Retina (tissue), 1 donor: ENCODE measurements around the gene IL1RAPL2.

Experiments
- DNase-seq: peaks from one replicate; pipeline ENCODE4 v3.0.0-alpha.2; 2016

IL1RAPL2 gene

GRCh38 chrX:105277132-105277531, 711.1 kb downstream of the IL1RAPL2 start:
- no peak for DNase-seq

GRCh38 chrX:105282077-105282476, 716.1 kb downstream of the IL1RAPL2 start:
- DNase-seq = no peak

- DNase-seq = no peak
Observed at GRCh38 chrX:105297041-105297440, 731.0 kb downstream of the IL1RAPL2 start.

- DNase-seq = no peak
Observed at GRCh38 chrX:105299286-105299685, 733.3 kb downstream of the IL1RAPL2 start.

GRCh38 chrX:105302246-105302645, 736.2 kb downstream of the IL1RAPL2 start:
- DNase-seq = no peak

GRCh38 chrX:105307762-105308161, 741.8 kb downstream of the IL1RAPL2 start:
- DNase-seq = no peak

- no peak for DNase-seq
Observed at GRCh38 chrX:105313596-105313995, 747.6 kb downstream of the IL1RAPL2 start.

- DNase-seq = no peak
Observed at GRCh38 chrX:105314458-105314857, 748.5 kb downstream of the IL1RAPL2 start.

GRCh38 chrX:105315248-105315647, 749.2 kb downstream of the IL1RAPL2 start:
- DNase-seq = no peak

GRCh38 chrX:105317117-105317516, 751.1 kb downstream of the IL1RAPL2 start:
- no peak for DNase-seq

- DNase-seq = no peak
Observed at GRCh38 chrX:105323928-105324327, 757.9 kb downstream of the IL1RAPL2 start.

GRCh38 chrX:105328773-105329172, 762.8 kb downstream of the IL1RAPL2 start:
- no peak for DNase-seq

- no peak for DNase-seq
Observed at GRCh38 chrX:105331244-105331643, 765.2 kb downstream of the IL1RAPL2 start.

- DNase-seq = no peak
Observed at GRCh38 chrX:105347373-105347772, 781.4 kb downstream of the IL1RAPL2 start.

GRCh38 chrX:105349476-105349875, 783.5 kb downstream of the IL1RAPL2 start:
- no peak for DNase-seq

- DNase-seq = no peak
Observed at GRCh38 chrX:105375816-105376215, 809.8 kb downstream of the IL1RAPL2 start.

- no peak for DNase-seq
Observed at GRCh38 chrX:105424729-105425128, 858.7 kb downstream of the IL1RAPL2 start.

- DNase-seq = no peak
Observed at GRCh38 chrX:105451401-105451800, 885.4 kb downstream of the IL1RAPL2 start.

- DNase-seq = no peak
Observed at GRCh38 chrX:105458846-105459245, 892.8 kb downstream of the IL1RAPL2 start.

GRCh38 chrX:105460376-105460775, 894.4 kb downstream of the IL1RAPL2 start:
- no peak for DNase-seq

- DNase-seq = no peak
Observed at GRCh38 chrX:105461016-105461415, 895.0 kb downstream of the IL1RAPL2 start.

- no peak for DNase-seq
Observed at GRCh38 chrX:105462186-105462585, 896.2 kb downstream of the IL1RAPL2 start.

GRCh38 chrX:105463473-105463872, 897.5 kb downstream of the IL1RAPL2 start:
- DNase-seq = no peak

GRCh38 chrX:105464618-105465017, 898.6 kb downstream of the IL1RAPL2 start:
- DNase-seq = no peak

- DNase-seq = no peak
Observed at GRCh38 chrX:105468741-105469140, 902.7 kb downstream of the IL1RAPL2 start.

- no peak for DNase-seq
Observed at GRCh38 chrX:105471597-105471996, 905.6 kb downstream of the IL1RAPL2 start.
